ENCODE results near the gene ARRDC3.

DNA sequence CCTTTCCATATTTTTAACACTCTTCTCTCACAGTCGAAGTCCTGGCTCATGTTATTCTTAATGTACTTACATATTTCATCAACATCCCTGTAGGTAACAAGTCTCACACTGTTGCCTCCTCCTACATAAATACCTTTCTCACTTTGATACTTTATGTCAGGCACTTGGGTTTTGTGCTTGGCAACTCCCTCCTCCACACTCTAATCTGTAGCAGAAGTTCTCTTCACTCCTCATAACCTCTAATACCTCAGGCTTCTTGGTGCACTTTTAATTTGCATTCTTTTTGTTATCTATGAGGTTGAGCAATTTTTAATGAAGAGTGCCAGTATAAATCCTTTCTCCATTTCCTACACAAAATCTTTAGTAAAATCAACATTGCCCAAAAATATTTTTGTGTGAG, 24.1 kb upstream of the ARRDC3 start:
- TF ChIP-seq POLR2A (IDR thresholded peaks at IDR 0.05; ENCODE audit: low read depth, low read length) (no peak), POLR2AphosphoS5 (IDR thresholded peaks at IDR 0.05; ENCODE audit: low read depth, low read length) (no peak)

All from GM12891 (cell line).